Spleen (tissue), 11 donors: ENCODE results near the gene TBC1D2. TPM values are rescaled to one million over a fixed set of nuclear protein-coding genes. Genes with fewer than 3 reads are reported as not detected.

Experiments
- DNase-seq: peaks from one replicate; pipeline ENCODE4 v3.0.0-alpha.2; 2020
- H3K27ac ChIP-seq, 8 donors: fragments of 200-600 bp; sonication (generic) in 7 of 8; 1 replicate in 4 of 8; 2 replicates in 4 of 8; pipeline versions ENCODE4 v1.5.0 to v1.8.0; 2016 to 2021; ENCODE audit warnings: inconsistent platforms in 4 of 8, mild to moderate bottlenecking in 4 of 8, moderate library complexity in 1 of 8
- H3K27me3 ChIP-seq, 7 donors: fragments of 200-600 bp; sonication (generic) in 6 of 7; replicated peaks in 1 of 7; 1 replicate in 4 of 7; 2 replicates in 3 of 7; pipeline versions ENCODE4 v1.5.0 to v1.8.0; 2016 to 2021; ENCODE audit warnings: inconsistent platforms in 3 of 7, mild to moderate bottlenecking in 1 of 7
- H3K36me3 ChIP-seq, 6 donors: fragments of 200-600 bp; sonication (generic) in 5 of 6; 1 replicate in 4 of 6; 2 replicates in 2 of 6; pipeline versions ENCODE4 v1.5.0 to v1.8.0; 2016 to 2021; ENCODE audit warnings: inconsistent platforms in 2 of 6
- H3K4me1 ChIP-seq, 6 donors: fragments of 200-600 bp; sonication (generic) in 5 of 6; 1 replicate in 3 of 6; 2 replicates in 3 of 6; pipeline versions ENCODE4 v1.5.0 to v1.8.0; 2016 to 2021; ENCODE audit warnings: inconsistent platforms in 3 of 6
- H3K4me3 ChIP-seq, 8 donors: fragments of 200-600 bp; sonication (generic) in 7 of 8; 1 replicate in 4 of 8; 2 replicates in 4 of 8; pipeline versions ENCODE4 v1.5.0 to v1.8.0; 2016 to 2021; ENCODE audit warnings: inconsistent platforms in 4 of 8, mild to moderate bottlenecking in 4 of 8, moderate library complexity in 2 of 8
- H3K9me3 ChIP-seq, 8 donors: fragments of 200-600 bp; sonication (generic) in 7 of 8; 1 replicate in 4 of 8; 2 replicates in 4 of 8; pipeline versions ENCODE4 v1.5.0 to v1.8.0; 2016 to 2021; ENCODE audit warnings: inconsistent platforms in 4 of 8
- POLR2A ChIP-seq, 3 donors: fragments of 450-650 bp; IDR thresholded peaks; one replicate each; pipeline ENCODE4 v1.5.1; 2017; ENCODE audit warnings: antibody characterized with exemption in 3 of 3, mild to moderate bottlenecking in 1 of 3
- POLR2AphosphoS5 ChIP-seq, 3 donors: sonication (generic); formaldehyde crosslinking; IDR thresholded peaks; one replicate each; pipeline ENCODE4 v1.5.1; 2017; ENCODE audit warnings: antibody characterized with exemption in 3 of 3
- WGBS, 5 donors: extraction: QIAGEN DNeasy Blood & Tissue Kit in 3 of 5; methylation state at CpG; one replicate each; pipeline versions ENCODE4 v1.1.5 to v1.1.7; 2013 to 2018; 5-methylcytosine and 5-hydroxymethylcytosine counted together
- intact Hi-C: fragments of 100-400 bp; cut with DNase I; formaldehyde crosslinking; loops from one replicate; pipeline ENCODE4 v1.15.0; 2023; ENCODE audit warnings: low total_unique reads
- polyA plus RNA-seq, 3 donors: library from polyadenylated mRNA; stranded (reverse); fragments of 200-250 nt; gene quantifications; one replicate each; pipeline ENCODE4 v1.2.1, GENCODE V29; 2013
- total RNA-seq, 7 donors: library from RNA; depleted of rRNA in 3 of 7; stranded (reverse); fragments of >200 nt in 3 of 7; fragmentation: NEBNext Ultra II Directional in 4 of 7; extraction: Animal tissue kit (Norgen Biotek cat#: 25700) in 4 of 7; gene quantifications; one replicate each; pipeline versions ENCODE4 v1.1.0 to v1.2.1, GENCODE V29; 2016 to 2021
- TF ChIP-seq, protein P1 (sequence below), 11 experiments: fragments of 200-600 bp in 7 of 11; fragments of 450-650 bp in 4 of 11; sonication (generic) in 4 of 11; IDR thresholded peaks in 8 of 11; conservative IDR thresholded peaks in 3 of 11; 1 replicate in 7 of 11; 2 replicates in 4 of 11; pipeline versions ENCODE4 v1.4.0 to v1.8.0; 2016 to 2021; ENCODE audit warnings: antibody characterized with exemption in 11 of 11, inconsistent platforms in 4 of 11, mild to moderate bottlenecking in 1 of 11
- donor health status: healthy with polysubstance abuse.
- donor health status: DM: no; HTN: no; CAD: no; lungs with moderate emphysema.
- donor health status: DM: no; HTN: no; CAD: no.
- donor health status: Bipolar disorder and iron deficiency.
- donor health status: healthy.
- donor health status: DM: no; HTN: no; CAD: no.
- donor health status: DM: yes; HTN: yes; CAD: no.

Gene TBC1D2
- total and polyA plus RNA-seq, 10 donors: 2.7 to 27.2 (median 12.4) TPM

GRCh38 chr9:98192503-98193335 is 62.7 kb downstream of the TBC1D2 start, which contains the start of gene CORO2A:
CORO2A (minus strand) TSS chr9:98192637; CDS start chr9:98157660, 34,977 bp downstream.
- peaks cover 2 to 35% (median 21%) of the 10 kb centered on the region in 6 donors for H3K4me1 ChIP-seq
- H3K36me3 ChIP-seq: peaks cover 0 to 11% (median 0%) of the 10 kb centered on the region in 6 donors
- peak; percentile 93 for DNase-seq
- H3K27me3 ChIP-seq: no peaks in the 10 kb centered on the region
- peak within 1 kb of the TSS; percentile 49 to 83 (median 73) for H3K4me3 ChIP-seq
- H3K27ac ChIP-seq: peak within 1 kb of the TSS in 7 of 8 donors; percentile 47 to 85 (median 77)
- TF ChIP-seq POLR2A (IDR thresholded peaks at IDR 0.05): no peak
- TF ChIP-seq POLR2AphosphoS5 (IDR thresholded peaks at IDR 0.05): peak; percentile 82 to 83 (median 83)
- TF ChIP-seq, protein P1, sequence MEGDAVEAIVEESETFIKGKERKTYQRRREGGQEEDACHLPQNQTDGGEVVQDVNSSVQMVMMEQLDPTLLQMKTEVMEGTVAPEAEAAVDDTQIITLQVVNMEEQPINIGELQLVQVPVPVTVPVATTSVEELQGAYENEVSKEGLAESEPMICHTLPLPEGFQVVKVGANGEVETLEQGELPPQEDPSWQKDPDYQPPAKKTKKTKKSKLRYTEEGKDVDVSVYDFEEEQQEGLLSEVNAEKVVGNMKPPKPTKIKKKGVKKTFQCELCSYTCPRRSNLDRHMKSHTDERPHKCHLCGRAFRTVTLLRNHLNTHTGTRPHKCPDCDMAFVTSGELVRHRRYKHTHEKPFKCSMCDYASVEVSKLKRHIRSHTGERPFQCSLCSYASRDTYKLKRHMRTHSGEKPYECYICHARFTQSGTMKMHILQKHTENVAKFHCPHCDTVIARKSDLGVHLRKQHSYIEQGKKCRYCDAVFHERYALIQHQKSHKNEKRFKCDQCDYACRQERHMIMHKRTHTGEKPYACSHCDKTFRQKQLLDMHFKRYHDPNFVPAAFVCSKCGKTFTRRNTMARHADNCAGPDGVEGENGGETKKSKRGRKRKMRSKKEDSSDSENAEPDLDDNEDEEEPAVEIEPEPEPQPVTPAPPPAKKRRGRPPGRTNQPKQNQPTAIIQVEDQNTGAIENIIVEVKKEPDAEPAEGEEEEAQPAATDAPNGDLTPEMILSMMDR (IDR thresholded peaks at IDR 0.05 in 8 of 11, conservative IDR thresholded peaks at IDR 0.05 in 3 of 11): peak in 9 of 11 experiments; percentile 15 to 53 (median 33)
- no peaks in the 10 kb centered on the region for H3K9me3 ChIP-seq
- intact Hi-C loops: loop anchor here (10.0 kb wide), 1 partner anchor 118 kb away; no protein-coding TSS in a partner anchor
- 0 to 2% (median 1%) methylated on average over 11 to 95 of the region's 95 CpGs for WGBS, 5 donors

DNA sequence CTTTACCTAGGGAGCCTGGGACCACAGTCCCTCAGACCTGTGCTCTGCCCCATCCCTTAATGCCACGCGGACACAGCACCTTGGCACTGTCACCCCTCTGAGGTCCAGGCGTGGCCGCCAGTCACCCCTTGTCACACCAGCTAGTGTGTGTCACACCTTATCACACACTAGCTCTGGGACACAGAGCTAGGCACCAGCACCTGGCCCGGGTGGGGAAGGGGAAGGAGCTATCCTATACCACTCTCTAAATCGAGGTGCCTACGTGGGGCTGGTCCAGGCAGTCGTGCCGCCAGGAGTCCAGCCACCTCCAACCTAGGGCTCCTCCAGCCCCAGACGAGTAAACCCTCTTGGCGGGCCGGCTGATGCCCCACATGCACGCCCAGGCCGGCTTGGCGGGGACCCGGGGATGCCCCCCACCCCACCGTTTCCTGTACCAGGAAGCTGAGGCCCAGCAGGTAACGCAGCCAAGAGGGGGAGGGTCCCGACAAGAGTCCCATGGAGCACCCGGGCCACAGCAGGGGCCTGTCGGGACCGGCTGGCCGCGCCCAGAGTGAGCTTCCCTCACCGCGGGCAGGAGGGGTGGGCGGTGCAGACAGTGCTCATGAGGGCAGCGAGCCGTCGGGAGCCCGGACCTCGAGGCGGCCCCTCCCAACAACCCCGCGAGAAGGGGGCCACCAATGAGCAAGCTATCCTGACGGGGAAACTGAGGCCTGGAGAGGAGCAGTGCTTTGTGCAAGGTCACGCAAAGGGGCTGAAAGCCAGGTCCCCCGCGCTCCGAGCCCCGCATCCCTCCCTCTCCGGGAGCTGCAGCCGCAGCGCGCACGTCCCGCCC is 63.6 kb downstream of the TBC1D2 start:
- TF ChIP-seq POLR2A (IDR thresholded peaks at IDR 0.05): no peak
- no peak for TF ChIP-seq POLR2AphosphoS5 (IDR thresholded peaks at IDR 0.05)
- TF ChIP-seq, protein P1 (IDR thresholded peaks at IDR 0.05 in 8 of 11, conservative IDR thresholded peaks at IDR 0.05 in 3 of 11): no peak
- H3K27ac ChIP-seq: peak overlapping the region in 5 of 8 donors; percentile 26 to 85 (median 77)
- 11 to 20% (median 13%) methylated on average over 28 to 47 of the region's 47 CpGs for WGBS, 5 donors
- peak overlapping the region; percentile 49 to 83 (median 73) for H3K4me3 ChIP-seq
- no peaks in the 10 kb centered on the region for H3K27me3 ChIP-seq
- intact Hi-C loops: loop anchor here (10.0 kb wide), 1 partner anchor 117 kb away; no protein-coding TSS in a partner anchor
- H3K9me3 ChIP-seq: no peaks in the 10 kb centered on the region
- peaks cover 2 to 35% (median 21%) of the 10 kb centered on the region in 6 donors for H3K4me1 ChIP-seq
- peak; percentile 90 for DNase-seq
- H3K36me3 ChIP-seq: peaks cover 0 to 3% (median 0%) of the 10 kb centered on the region in 6 donors

GRCh38 chr9:98191181-98191608 is 64.3 kb downstream of the TBC1D2 start:
- H3K4me1 ChIP-seq: peaks cover 2 to 39% (median 21%) of the 10 kb centered on the region in 6 donors
- H3K27ac ChIP-seq: peak overlapping the region in 2 of 8 donors; percentile 84 to 85
- WGBS, 5 donors: 39 to 88% (median 78%) methylated on average over 2 to 5 of the region's 5 CpGs
- peak overlapping the region in 2 of 8 donors; percentile 75 to 83 for H3K4me3 ChIP-seq
- no peaks in the 10 kb centered on the region for H3K9me3 ChIP-seq
- no peaks in the 10 kb centered on the region for H3K36me3 ChIP-seq
- TF ChIP-seq, protein P1 (IDR thresholded peaks at IDR 0.05 in 8 of 11, conservative IDR thresholded peaks at IDR 0.05 in 3 of 11): no peak
- TF ChIP-seq POLR2AphosphoS5 (IDR thresholded peaks at IDR 0.05): no peak
- intact Hi-C loops: loop anchor here (10.0 kb wide), 1 partner anchor 116 kb away; no protein-coding TSS in a partner anchor
- H3K27me3 ChIP-seq: no peaks in the 10 kb centered on the region
- no peak for DNase-seq
